GM03348 (cell line): ENCODE results near the gene DTNB.
"Not testable (repeated sequence)": the region's sequence is repeated elsewhere in the genome, so short reads cannot be mapped to it uniquely, and the experiment has no call there.

Experiments used
- DNase-seq: peaks from one replicate; pipeline ENCODE4 v3.0.0; 2012; ENCODE audit warnings: low spot score

Gene DTNB

DNA sequence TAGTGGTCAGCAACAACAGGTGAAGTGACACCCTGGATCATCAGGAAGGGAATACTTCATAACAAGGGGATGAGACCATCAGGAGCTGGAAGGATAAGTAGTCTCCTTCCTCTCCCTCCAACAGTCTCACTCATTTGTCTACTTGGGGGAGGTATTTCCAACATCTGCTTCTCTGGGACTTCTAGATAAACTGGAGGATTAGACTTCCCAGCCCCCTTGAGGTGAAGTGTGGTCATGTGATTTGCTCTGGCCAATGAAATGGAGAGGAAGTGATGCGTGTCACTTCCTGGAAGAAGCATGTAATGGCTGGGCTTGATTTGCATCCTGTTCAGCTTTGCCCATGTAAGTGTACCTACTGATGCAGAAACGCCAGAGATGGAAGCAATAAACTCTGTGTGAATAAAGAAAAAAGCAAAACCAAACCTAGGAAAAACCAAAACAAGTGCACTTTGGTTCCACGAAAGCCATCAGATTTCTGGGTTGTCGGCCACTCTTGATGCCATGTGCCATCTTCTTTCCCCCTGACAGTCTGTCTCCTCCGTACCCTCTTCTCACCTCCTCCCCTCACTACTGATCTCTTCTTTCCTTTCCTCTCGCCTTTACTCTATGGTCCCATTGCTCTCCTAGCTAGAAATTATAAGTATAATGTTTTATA lies 255.5 kb downstream of the DTNB start:
- DNase-seq = no peak

- DNase-seq = no peak
Observed at GRCh38 chr2:25416674-25417073, 256.7 kb downstream of the DTNB start.

GRCh38 chr2:25414781-25415180 lies 258.6 kb downstream of the DTNB start:
- no peak for DNase-seq

- DNase-seq = not testable (repeated sequence)
Observed at GRCh38 chr2:25413409-25413808, 260.0 kb downstream of the DTNB start.

DNA sequence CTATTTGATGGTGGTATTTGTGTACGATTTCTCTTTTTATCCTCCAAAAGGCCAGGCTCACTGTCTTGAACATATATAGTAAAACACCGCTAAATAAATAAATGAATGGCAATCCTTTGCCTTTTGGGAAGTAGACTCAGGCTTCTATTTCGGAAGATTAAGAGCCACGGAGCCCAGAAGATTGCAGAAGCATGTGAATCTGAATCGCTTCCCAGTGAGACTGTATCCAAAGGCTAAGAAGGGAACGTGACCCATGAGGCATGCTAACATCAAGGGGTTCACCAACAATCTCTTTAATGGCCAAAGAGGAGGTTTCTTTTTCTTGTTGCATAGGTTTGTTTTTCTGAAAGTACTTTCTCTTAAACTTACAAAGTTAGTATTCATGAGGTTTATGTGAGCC lies 261.6 kb downstream of the DTNB start:
- no peak for DNase-seq

DNA sequence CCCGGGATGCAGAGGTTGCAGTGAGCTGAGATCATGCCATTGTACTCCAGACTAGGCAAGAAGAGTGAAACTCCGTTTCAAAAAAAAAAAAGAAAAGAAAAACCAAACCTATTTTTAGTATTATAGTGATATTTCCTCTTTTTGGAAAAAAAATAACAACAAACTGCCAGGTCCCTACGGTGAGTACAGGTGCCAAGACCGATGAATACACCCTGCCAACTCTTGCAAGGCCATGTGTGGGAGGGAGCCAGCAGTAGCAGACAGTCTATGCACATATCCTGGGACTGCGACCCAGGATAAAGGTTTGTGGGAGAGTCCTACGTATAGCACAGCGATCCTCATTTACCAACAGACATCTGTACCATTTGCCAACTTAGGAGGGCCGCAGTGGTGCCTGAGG lies 262.1 kb downstream of the DTNB start:
- DNase-seq = no peak

DNA sequence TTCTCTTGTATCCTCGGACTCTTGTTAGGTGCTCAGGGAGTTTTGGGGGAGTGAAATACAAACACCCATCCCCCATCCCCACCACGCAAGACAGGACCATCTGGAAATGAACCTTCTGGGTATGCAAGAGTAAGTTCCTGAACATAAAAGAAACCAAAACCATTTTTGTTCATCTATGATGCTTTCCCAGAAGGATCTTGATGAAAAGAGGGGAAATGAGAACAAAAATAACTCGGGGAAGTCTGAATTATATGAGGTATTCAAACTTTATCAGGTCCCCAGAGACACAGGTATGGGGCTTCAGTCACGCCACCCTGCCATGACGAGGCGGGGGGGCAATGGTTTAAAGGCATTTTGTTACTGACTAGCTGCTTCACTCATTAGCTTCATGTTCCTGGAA lies 263.0 kb downstream of the DTNB start:
- no peak for DNase-seq

GRCh38 chr2:25409468-25409867 lies 263.9 kb downstream of the DTNB start:
- DNase-seq = no peak

- DNase-seq = no peak
Observed at GRCh38 chr2:25409044-25409443, 264.3 kb downstream of the DTNB start.

GRCh38 chr2:25405611-25406295 lies 267.6 kb downstream of the DTNB start:
- DNase-seq = no peak

- not testable (repeated sequence) for DNase-seq
Observed at GRCh38 chr2:25403120-25403760, 270.1 kb downstream of the DTNB start.

DNA sequence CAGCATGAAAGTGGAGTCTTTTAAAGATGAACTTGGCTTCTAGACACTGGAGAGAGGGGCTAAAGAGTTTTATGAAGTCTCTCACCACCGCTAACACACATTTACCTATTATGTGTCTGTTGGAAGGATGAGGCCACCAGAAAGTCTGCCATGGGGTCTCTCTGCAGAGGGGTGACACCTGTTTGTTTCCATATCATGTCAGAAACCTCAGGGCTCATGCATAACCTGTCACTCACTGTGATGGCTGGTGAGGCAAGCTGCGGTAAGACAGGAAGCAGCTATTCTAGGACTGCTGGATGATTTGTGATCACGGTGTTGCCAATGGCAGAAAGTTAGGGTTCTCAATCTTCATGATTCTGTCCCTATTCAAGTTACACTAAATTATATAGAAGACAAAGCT lies 270.9 kb downstream of the DTNB start:
- no peak for DNase-seq

DNA sequence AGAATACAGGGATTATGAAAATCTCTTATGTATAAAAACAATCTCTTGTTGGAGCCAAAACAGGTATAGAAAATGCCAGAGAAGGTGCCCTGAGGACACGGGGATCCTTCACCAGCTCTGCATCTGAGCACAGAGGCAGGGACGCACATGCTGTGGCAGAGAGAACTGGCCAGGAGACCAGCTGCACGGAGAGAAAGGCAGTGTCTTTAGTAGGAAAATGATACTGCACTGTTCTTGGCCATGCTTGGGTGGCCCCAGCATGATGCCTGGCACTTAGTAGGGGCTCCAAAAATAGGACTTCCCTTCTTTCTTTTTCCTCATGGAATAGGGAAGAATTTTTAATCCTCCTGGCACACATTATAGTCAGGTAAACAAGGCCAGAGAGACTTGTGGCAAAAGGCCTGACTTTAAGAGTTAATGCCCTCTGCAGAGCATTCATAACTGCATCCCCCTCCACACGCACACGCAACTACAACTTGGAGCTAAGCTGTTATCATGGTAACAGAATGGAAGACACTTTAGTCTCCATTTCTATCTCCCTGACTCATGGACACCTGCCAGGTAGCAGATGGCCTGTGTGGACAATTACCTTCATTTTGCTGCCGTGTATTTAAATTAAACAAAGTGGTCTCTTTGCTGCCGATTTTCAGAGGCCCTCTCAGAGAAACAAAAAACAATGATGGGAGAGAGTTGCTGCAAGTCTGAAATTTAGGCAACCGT lies 271.9 kb downstream of the DTNB start:
- no peak for DNase-seq

GRCh38 chr2:25400576-25401216 lies 272.7 kb downstream of the DTNB start:
- DNase-seq = no peak

DNA sequence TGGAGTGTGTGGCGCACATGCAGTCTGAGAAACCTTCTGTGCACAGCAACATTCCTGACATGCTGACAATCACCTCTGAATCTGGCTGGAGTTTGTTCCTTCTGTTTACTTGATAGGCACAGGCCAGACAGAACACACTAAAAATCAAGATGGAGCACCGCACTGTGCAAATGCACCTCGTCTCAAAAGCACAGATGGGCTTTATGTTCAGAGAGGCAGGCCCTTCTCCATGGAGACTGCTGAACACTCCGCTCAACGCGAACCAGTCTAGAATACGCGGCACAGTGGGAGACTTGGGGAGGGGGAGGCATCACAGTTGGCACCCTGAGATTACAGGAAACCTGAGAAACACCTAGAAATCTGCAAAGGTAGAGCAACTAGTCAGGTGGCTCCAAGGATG lies 273.2 kb downstream of the DTNB start:
- no peak for DNase-seq

- DNase-seq = no peak
Observed at GRCh38 chr2:25398534-25398933, 274.8 kb downstream of the DTNB start.

DNA sequence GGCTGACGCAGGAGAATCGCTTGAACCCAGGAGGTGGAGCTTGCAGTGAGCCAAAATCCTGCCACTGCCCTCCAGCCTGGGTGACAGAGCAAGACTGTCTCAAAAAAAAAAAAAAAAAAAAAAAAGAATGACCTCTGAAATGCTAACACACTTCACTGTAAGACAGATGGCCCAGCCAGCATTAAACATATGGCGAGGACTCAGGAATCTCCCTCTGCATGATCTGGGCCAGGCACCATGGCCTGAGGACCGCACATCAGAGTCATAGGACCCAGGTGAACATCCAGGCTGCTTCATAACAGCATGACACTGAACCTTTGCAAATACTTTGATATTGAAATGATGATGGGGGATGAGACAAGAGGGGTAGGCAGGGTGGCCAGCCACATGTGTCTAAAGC lies 275.6 kb downstream of the DTNB start:
- no peak for DNase-seq

DNA sequence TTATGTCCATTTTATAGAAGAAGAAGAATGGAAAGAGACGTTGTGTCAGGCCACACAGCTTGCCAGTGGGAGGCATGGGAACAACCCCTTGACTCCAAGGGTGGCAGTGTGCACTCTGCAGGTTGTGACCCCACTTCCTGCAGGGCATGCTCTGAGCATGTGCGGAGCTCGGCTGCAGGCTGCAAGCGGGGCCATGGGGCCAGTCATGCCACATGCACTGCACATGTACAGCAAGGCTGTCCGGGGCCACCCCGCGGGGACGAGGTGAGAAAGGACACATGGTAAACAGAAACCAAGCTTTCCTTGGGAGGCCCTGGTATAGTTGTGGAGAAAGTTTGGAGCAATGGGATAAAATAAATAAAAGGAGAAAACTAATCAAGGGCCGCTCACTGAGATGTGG lies 284.2 kb downstream of the DTNB start:
- no peak for DNase-seq

DNA sequence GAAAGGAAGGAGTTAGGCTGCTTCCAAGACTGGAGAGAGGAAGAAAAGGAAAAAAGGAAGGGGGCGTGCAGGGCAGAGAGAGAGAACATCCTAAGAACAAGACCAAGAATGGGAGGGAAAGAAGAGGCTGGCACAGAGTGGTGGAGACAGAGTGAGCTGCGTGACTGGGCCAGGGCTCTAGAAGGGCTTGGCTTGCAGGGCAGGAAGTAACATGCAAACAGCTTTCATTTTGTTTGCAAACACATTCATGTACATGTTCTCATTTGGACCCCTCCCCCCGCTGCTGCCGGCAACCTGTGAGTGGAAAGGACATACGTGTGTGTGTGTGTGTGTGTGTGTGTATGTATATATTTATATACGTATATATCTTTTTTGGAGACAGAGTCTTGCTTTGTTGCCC lies 284.9 kb downstream of the DTNB start:
- DNase-seq = no peak

- no peak for DNase-seq
Observed at GRCh38 chr2:25387876-25388449, 285.4 kb downstream of the DTNB start.

DNA sequence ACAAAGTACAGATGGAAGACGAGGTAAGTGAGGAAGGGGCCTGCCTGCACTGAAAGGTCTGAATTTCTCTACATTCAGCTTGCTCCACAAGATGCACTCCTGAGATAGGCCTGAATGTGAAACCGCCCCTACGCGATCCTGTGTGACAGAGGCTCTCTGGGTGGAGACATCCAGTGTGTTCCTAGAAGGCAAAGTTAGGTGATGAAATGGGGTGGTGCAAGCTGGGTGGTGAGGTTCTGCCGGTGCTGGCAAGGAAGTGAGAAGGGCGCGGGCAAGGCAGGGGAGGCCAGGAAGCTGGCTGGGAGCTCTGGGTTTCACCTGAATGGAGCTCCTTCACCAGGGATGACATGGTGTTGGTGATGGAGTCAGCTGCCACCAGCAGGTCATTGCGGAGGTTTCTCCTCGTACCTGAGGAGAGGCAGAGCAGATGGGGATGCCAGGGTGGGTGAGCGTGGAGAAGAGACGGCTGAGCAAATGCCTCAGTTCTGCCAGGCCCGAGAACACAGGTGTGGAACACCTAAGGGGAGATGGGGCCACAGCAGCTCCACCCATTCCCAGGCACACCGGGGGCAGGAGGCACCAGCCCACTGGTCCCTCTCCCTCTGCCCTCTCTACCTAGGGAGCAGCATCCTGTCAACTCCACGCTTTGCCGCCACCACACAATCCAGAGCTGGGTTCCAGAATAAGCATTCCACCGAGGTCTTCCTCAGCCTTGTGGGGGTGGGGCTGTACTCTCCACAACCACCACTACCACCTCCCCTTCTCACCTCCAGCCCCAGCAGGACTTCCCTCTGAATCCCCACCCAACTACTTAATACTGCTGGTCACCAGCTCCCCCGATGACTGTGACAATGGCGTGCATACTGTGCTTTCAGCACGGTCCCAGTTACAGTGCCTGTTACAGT lies 286.2 kb downstream of the DTNB start:
- DNase-seq = no peak
